GM10266 (cell line): ENCODE data around the gene RPS6KA4.

Experiments used
- DNase-seq: peaks from one replicate; pipeline ENCODE4 v3.0.0; 2012; ENCODE audit errors: extremely low spot score
- CTCF ChIP-seq: IDR thresholded peaks from 2 replicates; pipeline ENCODE4 v1.5.1; 2012; ENCODE audit warnings: mild to moderate bottlenecking, low read depth; ENCODE audit not compliant: control insufficient read depth, insufficient read depth; ENCODE audit errors: missing control alignments

The RPS6KA4 gene

GRCh38 chr11:64372021-64372420 lies 13.1 kb downstream of the RPS6KA4 start:
- DNase-seq = no peak
- no peak for TF ChIP-seq CTCF

- TF ChIP-seq CTCF = no peak
- DNase-seq = no peak
These were observed 14.0 kb downstream of the RPS6KA4 start for GRCh38 chr11:64372802-64373597.

- no peak for DNase-seq
- TF ChIP-seq CTCF = no peak
These were observed 14.6 kb downstream of the RPS6KA4 start for GRCh38 chr11:64373598-64373974.

- no peak for TF ChIP-seq CTCF
- DNase-seq = no peak
These were observed 17.1 kb downstream of the RPS6KA4 start for GRCh38 chr11:64376071-64376470.

- TF ChIP-seq CTCF = no peak
- no peak for DNase-seq
These were observed 19.4 kb downstream of the RPS6KA4 start for GRCh38 chr11:64378335-64378880.

- no peak for DNase-seq
- no peak for TF ChIP-seq CTCF
These were observed 20.2 kb downstream of the RPS6KA4 start for GRCh38 chr11:64379160-64379559.
